Esophagus muscularis mucosa (tissue), 4 donors: ENCODE results near the gene APOB.

Experiments used
- EP300 ChIP-seq: sonication (generic); formaldehyde crosslinking; IDR thresholded peaks from one replicate; pipeline ENCODE4 v1.6.1; 2017; ENCODE audit warnings: antibody characterized with exemption
- POLR2A ChIP-seq: fragments of 450-650 bp; IDR thresholded peaks from one replicate; pipeline ENCODE4 v1.6.1; 2017; ENCODE audit warnings: antibody characterized with exemption, moderate library complexity, mild to moderate bottlenecking, low read depth
- POLR2AphosphoS5 ChIP-seq, 2 donors: sonication (generic); formaldehyde crosslinking; IDR thresholded peaks; one replicate each; pipeline ENCODE4 v1.6.1; 2017; ENCODE audit warnings: antibody characterized with exemption in 2 of 2
- TF ChIP-seq, protein P1 (sequence below), 3 experiments: fragments of 200-600 bp in 2 of 3; fragments of 450-650 bp in 1 of 3; sonication (generic) in 2 of 3; IDR thresholded peaks; one replicate each; pipeline ENCODE4 v1.5.1; 2017 to 2019; ENCODE audit warnings: antibody characterized with exemption in 3 of 3, mild to moderate bottlenecking in 2 of 3, moderate library complexity in 1 of 3

DNA sequence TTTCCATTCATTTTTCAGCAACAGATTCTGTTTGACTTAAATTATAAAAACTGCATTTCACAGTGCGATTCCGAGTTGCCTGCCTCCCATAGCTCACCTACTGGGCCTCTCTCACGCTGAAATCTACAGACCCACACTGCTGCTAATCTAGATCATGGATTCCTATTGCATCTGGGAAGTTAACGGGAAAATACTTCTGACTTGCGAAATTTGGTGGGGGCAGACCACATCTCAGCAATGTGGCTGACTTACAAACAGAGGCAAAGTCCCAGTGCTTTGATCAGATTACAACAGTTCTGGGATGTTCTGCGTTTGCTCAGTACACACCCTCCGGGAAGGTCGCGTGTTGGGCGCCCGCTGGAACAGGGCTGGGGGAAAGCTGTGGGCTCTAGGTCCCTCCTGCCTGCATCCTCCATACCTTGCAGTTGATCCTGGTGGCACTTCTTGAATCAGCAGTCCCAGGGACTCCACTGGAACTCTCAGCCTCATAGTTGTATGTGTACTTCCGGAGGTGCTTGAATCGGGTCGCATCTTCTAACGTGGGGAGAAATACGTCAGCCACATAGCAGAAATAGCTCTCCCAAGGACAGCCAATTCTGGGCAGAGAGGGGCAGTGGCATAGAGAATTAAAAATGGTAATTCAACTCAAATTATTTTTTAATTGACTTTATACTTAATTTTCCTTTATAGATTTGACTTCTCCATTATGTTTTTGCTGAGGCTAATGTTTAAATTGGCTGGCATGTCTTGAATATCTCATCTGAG, 1.7 kb downstream of the APOB start:
- TF ChIP-seq, protein P1, sequence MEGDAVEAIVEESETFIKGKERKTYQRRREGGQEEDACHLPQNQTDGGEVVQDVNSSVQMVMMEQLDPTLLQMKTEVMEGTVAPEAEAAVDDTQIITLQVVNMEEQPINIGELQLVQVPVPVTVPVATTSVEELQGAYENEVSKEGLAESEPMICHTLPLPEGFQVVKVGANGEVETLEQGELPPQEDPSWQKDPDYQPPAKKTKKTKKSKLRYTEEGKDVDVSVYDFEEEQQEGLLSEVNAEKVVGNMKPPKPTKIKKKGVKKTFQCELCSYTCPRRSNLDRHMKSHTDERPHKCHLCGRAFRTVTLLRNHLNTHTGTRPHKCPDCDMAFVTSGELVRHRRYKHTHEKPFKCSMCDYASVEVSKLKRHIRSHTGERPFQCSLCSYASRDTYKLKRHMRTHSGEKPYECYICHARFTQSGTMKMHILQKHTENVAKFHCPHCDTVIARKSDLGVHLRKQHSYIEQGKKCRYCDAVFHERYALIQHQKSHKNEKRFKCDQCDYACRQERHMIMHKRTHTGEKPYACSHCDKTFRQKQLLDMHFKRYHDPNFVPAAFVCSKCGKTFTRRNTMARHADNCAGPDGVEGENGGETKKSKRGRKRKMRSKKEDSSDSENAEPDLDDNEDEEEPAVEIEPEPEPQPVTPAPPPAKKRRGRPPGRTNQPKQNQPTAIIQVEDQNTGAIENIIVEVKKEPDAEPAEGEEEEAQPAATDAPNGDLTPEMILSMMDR (IDR thresholded peaks at IDR 0.05) = no peak
- TF ChIP-seq POLR2A = no peak
- TF ChIP-seq POLR2AphosphoS5 (IDR thresholded peaks at IDR 0.05) = no peak
- TF ChIP-seq EP300 = no peak
